H9 (cell line): Measurements from ENCODE around the gene MCF2L. TPM values are rescaled to one million over a fixed set of nuclear protein-coding genes. Genes with fewer than 3 reads are reported as not detected.

ENCODE experiments used
- DNase-seq: peaks from one replicate; pipeline ENCODE4 v3.0.0-alpha.2; 2017
- H2AFZ ChIP-seq: one replicate; pipeline ENCODE4 v1.6.1; 2013; ENCODE audit warnings: mild to moderate bottlenecking, low read length, control low read depth, moderate library complexity
- H2AK5ac ChIP-seq: 2 replicates; pipeline ENCODE4 v1.6.1; 2013; ENCODE audit warnings: low read length, control low read depth, mixed read lengths; ENCODE audit not compliant: insufficient read length
- H2BK120ac ChIP-seq: one replicate; pipeline ENCODE4 v1.6.1; 2013; ENCODE audit warnings: low read depth, mild to moderate bottlenecking, low read length, control low read depth, inconsistent platforms; ENCODE audit not compliant: poor library complexity, severe bottlenecking
- H2BK12ac ChIP-seq: 2 replicates; pipeline ENCODE4 v1.6.1; 2013; ENCODE audit warnings: low read length, control low read depth, mixed read lengths, low read depth; ENCODE audit not compliant: insufficient read length
- H2BK15ac ChIP-seq: 2 replicates; pipeline ENCODE4 v1.6.1; 2013; ENCODE audit warnings: low read depth, low read length, control low read depth
- H2BK20ac ChIP-seq: one replicate; pipeline ENCODE4 v1.6.1; 2013; ENCODE audit warnings: low read depth, mild to moderate bottlenecking, low read length, control low read depth, inconsistent platforms; ENCODE audit not compliant: poor library complexity, severe bottlenecking
- H2BK5ac ChIP-seq: 2 replicates; pipeline ENCODE4 v1.6.1; 2013; ENCODE audit warnings: low read length, control low read depth, mixed read lengths; ENCODE audit not compliant: insufficient read length
- H3K14ac ChIP-seq: 2 replicates; pipeline ENCODE4 v1.6.1; 2013; ENCODE audit warnings: low read length, control low read depth; ENCODE audit not compliant: insufficient read depth
- H3K18ac ChIP-seq: 2 replicates; pipeline ENCODE4 v1.6.1; 2013; ENCODE audit warnings: low read depth, mild to moderate bottlenecking, mixed read lengths, low read length, control low read depth; ENCODE audit not compliant: insufficient read length
- H3K23ac ChIP-seq: 2 replicates; pipeline ENCODE4 v1.6.1; 2013; ENCODE audit warnings: low read length, control low read depth, mixed read lengths, low read depth; ENCODE audit not compliant: insufficient read length
- H3K23me2 ChIP-seq: 2 replicates; pipeline ENCODE4 v1.6.1; 2013; ENCODE audit warnings: low read depth, mild to moderate bottlenecking, mixed read lengths, low read length, control low read depth; ENCODE audit not compliant: insufficient read length, poor library complexity, severe bottlenecking
- H3K27ac ChIP-seq: 2 replicates; pipeline ENCODE4 v1.5.1; 2013; ENCODE audit warnings: low read length, control low read depth, mixed read lengths, low read depth; ENCODE audit not compliant: insufficient read length
- H3K27me3 ChIP-seq: 2 replicates; pipeline ENCODE4 v1.6.1; 2013; ENCODE audit warnings: low read length, control low read depth, inconsistent platforms; ENCODE audit not compliant: insufficient read depth
- H3K4ac ChIP-seq: 2 replicates; pipeline ENCODE4 v1.6.1; 2013; ENCODE audit warnings: low read depth, mild to moderate bottlenecking, control low read depth, inconsistent platforms, low read length, moderate library complexity
- H3K4me1 ChIP-seq: 2 replicates; pipeline ENCODE4 v1.6.1; 2013; ENCODE audit warnings: low read length, control low read depth, inconsistent platforms; ENCODE audit not compliant: insufficient read depth
- H3K4me2 ChIP-seq: 2 replicates; pipeline ENCODE4 v1.6.1; 2013; ENCODE audit warnings: low read length, control low read depth, mixed read lengths; ENCODE audit not compliant: insufficient read length, insufficient read depth
- H3K56ac ChIP-seq: 2 replicates; pipeline ENCODE4 v1.6.1; 2013; ENCODE audit warnings: low read depth, mild to moderate bottlenecking, mixed read lengths, low read length, control low read depth; ENCODE audit not compliant: insufficient read length
- H3K79me1 ChIP-seq: 2 replicates; pipeline ENCODE4 v1.6.1; 2013; ENCODE audit warnings: low read depth, mild to moderate bottlenecking, moderate library complexity, low read length, control low read depth, inconsistent platforms; ENCODE audit not compliant: insufficient read depth, poor library complexity, severe bottlenecking
- H3K79me2 ChIP-seq: 2 replicates; pipeline ENCODE4 v1.6.1; 2013; ENCODE audit warnings: low read length, control low read depth, inconsistent platforms; ENCODE audit not compliant: insufficient read depth
- H3K9ac ChIP-seq: 2 replicates; pipeline ENCODE4 v1.6.1; 2013; ENCODE audit warnings: low read length, control low read depth, mixed read lengths; ENCODE audit not compliant: insufficient read length; ENCODE audit errors: extremely low read depth
- H3K9me3 ChIP-seq: one replicate; pipeline ENCODE4 v1.6.1; 2013; ENCODE audit warnings: low read depth, low read length, inconsistent platforms; ENCODE audit not compliant: control insufficient read depth
- H3T11ph ChIP-seq: one replicate; pipeline ENCODE4 v1.6.1; 2013; ENCODE audit warnings: mild to moderate bottlenecking, low read length, control low read depth, inconsistent platforms
- H4K20me1 ChIP-seq: one replicate; pipeline ENCODE4 v1.6.1; 2013; ENCODE audit not compliant: control insufficient read depth, insufficient read length, insufficient read depth
- H4K5ac ChIP-seq: 2 replicates; pipeline ENCODE4 v1.6.1; 2013; ENCODE audit warnings: low read depth, mild to moderate bottlenecking, mixed read lengths, low read length, control low read depth; ENCODE audit not compliant: insufficient read length
- H4K8ac ChIP-seq: replicated peaks from 2 replicates; pipeline ENCODE4 v1.6.1; 2013; ENCODE audit warnings: low read length, control low read depth, mixed read lengths, low read depth; ENCODE audit not compliant: insufficient read length
- H4K91ac ChIP-seq: 2 replicates; pipeline ENCODE4 v1.6.1; 2013; ENCODE audit warnings: low read depth, mild to moderate bottlenecking, moderate library complexity, mixed read lengths, low read length, control low read depth; ENCODE audit not compliant: insufficient read length
- H3K27ac Mint-ChIP-seq, 3 experiments: 2 replicates in 2 of 3; 3 replicates in 1 of 3; pipeline ENCODE4 v1.8.0; 2020 to 2021; ENCODE audit warnings: mixed read lengths in 3 of 3, mild to moderate bottlenecking in 1 of 3, moderate library complexity in 1 of 3
- H3K27me3 Mint-ChIP-seq: 2 replicates; pipeline ENCODE4 v1.8.0; 2021; ENCODE audit warnings: low read depth, mild to moderate bottlenecking, moderate library complexity, mixed read lengths
- H3K36me3 Mint-ChIP-seq, 3 experiments: 2 replicates in 2 of 3; 3 replicates in 1 of 3; pipeline ENCODE4 v1.8.0; 2020 to 2021; ENCODE audit warnings: low read depth in 3 of 3, mixed read lengths in 3 of 3; ENCODE audit not compliant: insufficient read depth in 1 of 3
- H3K4me1 Mint-ChIP-seq, 2 experiments: 2 replicates each; pipeline ENCODE4 v1.8.0; 2020; ENCODE audit warnings: mixed read lengths in 2 of 2
- H3K4me3 Mint-ChIP-seq, 2 experiments: 2 replicates in 1 of 2; 3 replicates in 1 of 2; pipeline ENCODE4 v1.8.0; 2020 to 2021; ENCODE audit warnings: mild to moderate bottlenecking in 2 of 2, mixed read lengths in 2 of 2, moderate library complexity in 1 of 2
- H3K9me3 Mint-ChIP-seq, 2 experiments: 2 replicates in 1 of 2; 3 replicates in 1 of 2; pipeline ENCODE4 v1.8.0; 2020; ENCODE audit warnings: mild to moderate bottlenecking in 2 of 2, mixed read lengths in 2 of 2, moderate library complexity in 1 of 2
- WGBS: extraction: QIAGEN DNeasy Blood & Tissue Kit; methylation state at CpG from one replicate; pipeline ENCODE4 v1.1.7; 2013; ENCODE audit warnings: missing lambda C conversion rate, low lambda C conversion rate, mixed read lengths; ENCODE audit not compliant: insufficient read length; ENCODE audit errors: extremely low coverage; 5-methylcytosine and 5-hydroxymethylcytosine counted together
- total RNA-seq: library from RNA; stranded (reverse); gene quantifications from 2 replicates; pipeline ENCODE4 v1.2.1, GENCODE V29; 2021
- TF ChIP-seq, protein P1 (sequence below): fragments of 200-600 bp; sonication (generic); conservative IDR thresholded peaks from 3 replicates; pipeline ENCODE4 v1.8.0; 2021; ENCODE audit warnings: antibody characterized with exemption, mild to moderate bottlenecking

MCF2L gene
- total RNA-seq, 1 experiment from 2014 or later, result 18.5 TPM

DNA sequence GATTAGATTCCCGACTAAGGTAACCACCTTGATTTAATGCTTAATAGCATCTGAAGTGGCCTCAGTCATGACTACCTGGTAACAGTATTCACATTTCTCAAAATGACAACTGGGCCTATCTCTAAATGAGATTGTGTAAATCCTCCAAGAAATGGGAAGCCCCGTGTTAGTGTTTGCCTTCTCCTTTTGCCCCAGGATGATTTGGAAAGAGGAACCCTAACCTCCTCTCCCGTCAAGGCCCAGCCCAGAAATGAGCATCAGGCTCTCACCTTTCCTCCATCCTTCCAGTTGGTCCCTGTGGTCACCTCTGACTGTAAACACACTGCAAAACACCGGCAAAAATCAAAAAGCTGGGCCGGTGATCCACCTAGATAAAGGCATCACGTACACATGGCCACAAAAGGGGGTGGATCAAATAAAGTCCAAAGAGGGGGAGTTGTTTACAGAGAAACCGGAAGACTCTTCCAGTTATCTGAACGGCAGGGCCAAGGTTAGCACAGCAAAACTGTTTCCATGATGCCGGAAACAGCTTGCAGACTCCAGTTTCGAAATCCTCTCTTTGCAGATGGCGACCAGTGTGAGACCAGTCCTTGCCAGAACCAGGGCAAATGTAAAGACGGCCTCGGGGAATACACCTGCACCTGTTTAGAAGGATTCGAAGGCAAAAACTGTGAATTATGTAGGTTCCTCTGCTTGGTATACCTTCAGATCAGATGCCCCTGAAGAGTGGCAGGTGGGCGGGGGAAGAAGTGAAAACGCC, 170.0 kb downstream of the MCF2L start:
- Histone ChIP-seq H3K4me2 (no peak overlapping the region), H3K27ac (no peak overlapping the region), H2BK120ac (no peak overlapping the region), H4K8ac (no peak overlapping the region), H3K4ac (no peak overlapping the region), H3K14ac (no peak overlapping the region), H2BK12ac (no peak overlapping the region), H3T11ph (no peak overlapping the region), H3K56ac (no peak overlapping the region), H2AFZ (no peak overlapping the region), H4K5ac (no peak overlapping the region), H3K9ac (no peak overlapping the region), H2BK5ac (no peak overlapping the region), H3K4me1 (no peaks in the 10 kb centered on the region), H3K79me1 (no peaks in the 10 kb centered on the region), H3K23me2 (no peaks in the 10 kb centered on the region), H2BK15ac (no peak overlapping the region), H2AK5ac (no peak overlapping the region), H3K79me2 (no peaks in the 10 kb centered on the region), H3K18ac (no peak overlapping the region), H3K27me3 (no peaks in the 10 kb centered on the region), H4K91ac (no peak overlapping the region), H4K20me1 (no peaks in the 10 kb centered on the region), H2BK20ac (no peak overlapping the region), H3K9me3 (no peaks in the 10 kb centered on the region), H3K23ac (no peak overlapping the region)
- Mint-ChIP-seq H3K4me3 (no peak overlapping the region), H3K27me3 (no peaks in the 10 kb centered on the region; the same call in 1 of the 2 replicates), H3K4me1 (peaks cover 14 to 37% of the 10 kb centered on the region in 2 experiments), H3K9me3 (no peaks in the 10 kb centered on the region), H3K36me3 (no peaks in the 10 kb centered on the region; a peak in 1 of 7 replicates), H3K27ac (no peak overlapping the region; a peak in 1 of 7 replicates)
- no CpG with 5 or more reads among the region's 16 CpGs for WGBS
- DNase-seq, result peak; percentile 18
- TF ChIP-seq, protein P1, sequence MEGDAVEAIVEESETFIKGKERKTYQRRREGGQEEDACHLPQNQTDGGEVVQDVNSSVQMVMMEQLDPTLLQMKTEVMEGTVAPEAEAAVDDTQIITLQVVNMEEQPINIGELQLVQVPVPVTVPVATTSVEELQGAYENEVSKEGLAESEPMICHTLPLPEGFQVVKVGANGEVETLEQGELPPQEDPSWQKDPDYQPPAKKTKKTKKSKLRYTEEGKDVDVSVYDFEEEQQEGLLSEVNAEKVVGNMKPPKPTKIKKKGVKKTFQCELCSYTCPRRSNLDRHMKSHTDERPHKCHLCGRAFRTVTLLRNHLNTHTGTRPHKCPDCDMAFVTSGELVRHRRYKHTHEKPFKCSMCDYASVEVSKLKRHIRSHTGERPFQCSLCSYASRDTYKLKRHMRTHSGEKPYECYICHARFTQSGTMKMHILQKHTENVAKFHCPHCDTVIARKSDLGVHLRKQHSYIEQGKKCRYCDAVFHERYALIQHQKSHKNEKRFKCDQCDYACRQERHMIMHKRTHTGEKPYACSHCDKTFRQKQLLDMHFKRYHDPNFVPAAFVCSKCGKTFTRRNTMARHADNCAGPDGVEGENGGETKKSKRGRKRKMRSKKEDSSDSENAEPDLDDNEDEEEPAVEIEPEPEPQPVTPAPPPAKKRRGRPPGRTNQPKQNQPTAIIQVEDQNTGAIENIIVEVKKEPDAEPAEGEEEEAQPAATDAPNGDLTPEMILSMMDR, result no peak
